ENCODE data around the gene CUEDC1.
"Not testable (repeated sequence)": the region's sequence is repeated elsewhere in the genome, so short reads cannot be mapped to it uniquely, and the experiment has no call there.

Gene CUEDC1

GRCh38 chr17:57962279-57963148 lies 7.3 kb upstream of the CUEDC1 start:
- DNase-seq (ENCODE audit: low read depth in 3 of 3, low spot score in 1 of 3) = no peak

GRCh38 chr17:57959929-57960328 lies 4.7 kb upstream of the CUEDC1 start:
- DNase-seq (ENCODE audit: low read depth in 3 of 3, low spot score in 1 of 3) = no peak

DNA sequence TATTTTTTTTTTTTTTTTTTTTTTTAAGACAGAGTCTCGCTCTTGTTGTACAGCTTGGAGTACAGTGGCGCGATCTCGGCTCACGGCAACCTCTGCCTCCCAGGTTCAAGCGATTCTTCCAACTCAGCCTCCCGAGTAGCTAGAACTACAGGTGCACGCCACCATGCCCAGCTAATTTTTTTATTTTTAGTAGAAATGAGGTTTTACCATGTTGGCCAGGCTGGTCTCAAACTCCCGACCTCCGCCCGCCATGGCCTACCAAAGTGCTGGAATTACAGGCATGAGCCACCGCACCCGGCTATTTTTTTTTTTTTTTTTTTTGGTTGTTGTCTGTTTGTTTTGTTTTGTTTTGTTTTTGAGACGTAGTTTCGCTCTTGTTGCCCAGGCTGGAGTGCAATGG lies 3.2 kb upstream of the CUEDC1 start:
- not testable (repeated sequence) for DNase-seq (ENCODE audit: low read depth in 3 of 3, low spot score in 1 of 3)

DNA sequence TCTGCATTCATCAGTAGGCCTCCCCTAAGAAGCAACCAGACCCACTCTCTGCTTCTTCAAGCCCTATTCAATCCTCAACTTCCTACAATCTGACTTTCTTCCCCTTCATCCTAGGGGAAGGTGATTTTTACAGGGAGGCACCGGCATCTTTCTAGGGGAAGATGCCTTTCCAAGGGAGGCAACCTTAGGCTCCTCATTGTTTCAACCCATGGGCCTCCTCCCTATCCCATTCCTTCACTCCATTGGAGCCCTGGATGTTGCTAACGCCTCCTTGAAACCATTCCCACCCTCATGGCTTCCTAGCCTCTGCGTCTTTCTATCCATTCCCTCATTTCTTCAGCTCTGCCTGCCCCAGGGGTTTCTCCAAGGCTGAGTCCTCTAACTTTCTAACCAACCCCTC lies 2.7 kb upstream of the CUEDC1 start:
- no peak for DNase-seq (ENCODE audit: low read depth in 3 of 3, low spot score in 1 of 3)

DNA sequence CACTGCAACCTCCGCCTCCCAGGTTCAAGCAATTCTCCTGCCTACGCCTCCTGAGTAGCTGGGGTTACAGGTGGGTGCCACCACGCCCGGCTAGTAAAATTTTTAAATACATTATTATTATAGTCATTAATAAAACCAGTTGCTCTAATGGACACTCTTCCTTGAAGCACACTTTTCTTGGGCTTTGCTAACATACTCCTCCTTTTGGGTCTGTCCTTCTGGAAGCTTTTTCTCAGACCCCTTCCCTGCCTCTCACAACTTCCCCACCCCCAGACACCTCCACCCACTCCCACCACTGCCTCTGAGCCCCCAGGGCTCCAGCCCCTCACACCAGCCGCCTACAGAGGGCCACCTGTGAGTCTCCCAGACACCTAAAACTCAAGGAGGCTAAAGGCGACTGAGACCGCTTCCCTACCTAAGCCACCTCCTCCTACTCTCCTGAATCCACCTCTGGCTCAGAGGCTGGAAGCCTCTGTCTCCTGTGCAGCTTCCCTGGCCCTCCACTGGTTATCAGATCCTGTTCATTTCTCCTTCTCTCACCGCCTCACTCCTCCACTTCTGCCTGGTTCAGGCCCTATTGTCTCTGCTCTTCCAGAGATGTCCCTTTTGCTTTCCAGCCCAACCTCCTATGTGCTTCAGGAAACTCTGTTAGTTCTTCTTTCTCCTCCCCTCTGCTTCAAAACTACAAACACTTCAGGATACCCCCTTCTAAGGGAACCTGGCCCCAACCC lies 2.1 kb upstream of the CUEDC1 start:
- no peak for DNase-seq (ENCODE audit: low read depth in 3 of 3, low spot score in 1 of 3)

DNA sequence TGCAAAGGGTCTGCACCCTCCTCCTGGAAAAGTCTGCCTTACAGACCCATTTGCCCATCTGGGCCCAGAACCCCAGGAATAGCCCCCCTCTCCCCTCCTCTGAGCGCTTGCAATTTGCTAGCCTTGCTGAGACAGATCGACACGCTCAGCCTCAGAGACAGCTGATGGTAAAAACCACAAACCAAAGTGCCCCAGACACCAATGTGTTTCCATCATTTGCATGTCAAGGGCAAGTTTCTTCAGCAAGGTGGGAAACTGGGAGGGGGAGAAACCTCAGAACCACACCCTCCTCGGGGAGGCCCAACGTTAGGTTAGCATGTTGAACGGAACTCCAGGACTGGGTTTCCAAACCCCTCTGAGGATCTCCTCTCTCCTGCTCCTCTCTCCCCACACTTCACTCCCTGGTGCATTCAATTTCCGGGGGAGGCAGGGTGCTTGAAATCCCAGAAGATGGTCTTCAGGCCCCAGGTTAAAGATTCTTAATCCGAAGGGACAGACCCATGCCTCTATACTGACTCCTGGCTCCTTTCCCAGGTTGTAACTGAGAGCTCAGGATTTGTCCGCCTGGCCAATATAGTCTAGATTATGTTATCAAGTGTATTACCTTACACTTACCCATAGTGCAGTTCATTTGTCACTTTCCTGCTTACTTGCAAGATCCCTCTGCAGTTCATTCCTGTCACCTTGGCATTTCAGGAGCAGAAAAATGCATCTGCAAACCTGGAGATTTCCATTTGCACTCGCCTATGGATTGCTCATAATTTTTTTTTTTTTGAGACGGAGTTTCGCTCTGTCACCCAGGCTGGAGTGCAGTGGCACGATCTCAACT lies 1.3 kb upstream of the CUEDC1 start:
- DNase-seq (ENCODE audit: low read depth in 3 of 3, low spot score in 1 of 3) = peak in 1 of 3 donors; percentile 7

GRCh38 chr17:57954397-57955182 lies 622 bp downstream of the CUEDC1 start:
- no peak for DNase-seq (ENCODE audit: low read depth in 3 of 3, low spot score in 1 of 3)

GRCh38 chr17:57953705-57954396 lies 1.4 kb downstream of the CUEDC1 start:
- no peak for DNase-seq (ENCODE audit: low read depth in 3 of 3, low spot score in 1 of 3)

GRCh38 chr17:57953219-57953618 lies 2.0 kb downstream of the CUEDC1 start:
- no peak for DNase-seq (ENCODE audit: low read depth in 3 of 3, low spot score in 1 of 3)

GRCh38 chr17:57949649-57950048 lies 5.6 kb downstream of the CUEDC1 start:
- DNase-seq (ENCODE audit: low read depth in 3 of 3, low spot score in 1 of 3) = no peak

DNA sequence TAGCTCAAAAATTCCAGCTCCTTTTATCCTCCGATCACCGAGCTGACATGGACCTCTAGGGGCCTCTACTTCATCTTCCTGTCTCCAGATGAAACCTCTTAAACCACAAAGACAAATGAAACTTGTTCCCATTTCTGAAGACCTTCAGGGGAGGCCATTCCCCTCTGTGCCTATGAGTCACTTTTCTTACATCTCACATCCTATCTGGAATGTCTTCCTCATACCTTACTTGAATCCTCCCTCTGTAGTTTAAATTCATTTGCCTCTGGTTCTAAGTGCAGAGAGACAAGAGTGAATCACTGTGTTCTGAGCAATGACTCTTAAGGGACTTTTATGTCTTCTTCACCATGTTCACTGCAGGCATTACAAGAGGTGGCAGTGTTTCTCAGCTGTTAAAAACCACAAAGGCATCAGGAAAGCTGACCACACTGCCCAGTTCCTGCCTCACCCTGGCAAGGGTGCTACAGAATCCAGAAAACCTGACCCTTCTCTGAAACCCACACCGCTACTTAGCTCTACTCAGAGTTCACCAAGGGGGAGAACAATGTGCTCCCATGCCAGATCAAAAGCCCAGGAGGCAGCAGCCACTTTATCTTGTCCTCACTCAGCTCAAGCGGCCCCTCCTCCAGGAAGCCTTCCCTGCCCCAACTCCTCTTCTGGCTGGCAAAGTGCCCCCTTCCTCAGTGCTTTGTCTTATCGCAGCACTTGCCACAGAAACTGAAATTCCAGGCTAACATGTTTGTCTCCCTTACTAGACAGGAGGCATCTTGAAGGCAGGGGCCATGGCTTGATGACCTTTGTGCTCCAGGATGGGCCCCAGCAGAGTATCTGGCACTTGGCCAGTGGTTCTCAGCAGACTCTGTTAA lies 6.4 kb downstream of the CUEDC1 start:
- no peak for DNase-seq (ENCODE audit: low read depth in 3 of 3, low spot score in 1 of 3)

GRCh38 chr17:57948169-57948554 lies 7.0 kb downstream of the CUEDC1 start:
- no peak for DNase-seq (ENCODE audit: low read depth in 3 of 3, low spot score in 1 of 3)

GRCh38 chr17:57947369-57947768 lies 7.8 kb downstream of the CUEDC1 start:
- no peak for DNase-seq (ENCODE audit: low read depth in 3 of 3, low spot score in 1 of 3)

GRCh38 chr17:57946798-57947358 lies 8.3 kb downstream of the CUEDC1 start:
- no peak for DNase-seq (ENCODE audit: low read depth in 3 of 3, low spot score in 1 of 3)

GRCh38 chr17:57945996-57946797 lies 9.0 kb downstream of the CUEDC1 start:
- no peak for DNase-seq (ENCODE audit: low read depth in 3 of 3, low spot score in 1 of 3)

- no peak for DNase-seq (ENCODE audit: low read depth in 3 of 3, low spot score in 1 of 3)
Observed at GRCh38 chr17:57944908-57945307, 10.3 kb downstream of the CUEDC1 start.

GRCh38 chr17:57943645-57944044 lies 11.6 kb downstream of the CUEDC1 start:
- no peak for DNase-seq (ENCODE audit: low read depth in 3 of 3, low spot score in 1 of 3)

DNA sequence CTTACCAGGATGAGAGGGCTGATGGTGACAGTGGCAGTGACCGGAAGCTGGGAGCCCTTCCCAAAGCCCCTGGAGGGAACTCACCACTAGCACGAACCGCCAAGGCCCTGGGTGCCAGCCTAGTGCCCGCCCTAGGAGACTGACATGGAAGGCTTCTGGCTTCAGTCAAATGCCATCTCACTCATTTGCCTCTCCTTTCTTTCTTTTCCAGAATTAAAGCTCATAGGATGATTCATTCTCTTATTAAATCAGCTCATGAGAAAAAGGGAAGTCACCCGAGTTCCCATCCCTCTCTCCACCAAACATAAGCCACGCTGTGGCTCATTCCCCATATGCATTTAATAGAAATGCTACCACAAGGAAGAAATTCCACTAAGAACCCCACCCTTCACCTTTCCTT lies 12.1 kb downstream of the CUEDC1 start:
- DNase-seq (ENCODE audit: low read depth in 3 of 3, low spot score in 1 of 3) = no peak

Measured in stimulated activated CD4-positive, alpha-beta T cell treated with anti-CD3 and anti-CD28 coated beads, TNF-alpha, amount 100 ng/mL, for 1 hour (primary cell).